T-helper 2 cell (primary cell): ENCODE results near the gene TNFRSF1B.

Experiments used
- DNase-seq, 5 experiments: peaks; one replicate each; pipeline versions ENCODE4 v3.0.0 to v3.0.0-alpha.2; 2012 to 2022

Gene TNFRSF1B

DNA sequence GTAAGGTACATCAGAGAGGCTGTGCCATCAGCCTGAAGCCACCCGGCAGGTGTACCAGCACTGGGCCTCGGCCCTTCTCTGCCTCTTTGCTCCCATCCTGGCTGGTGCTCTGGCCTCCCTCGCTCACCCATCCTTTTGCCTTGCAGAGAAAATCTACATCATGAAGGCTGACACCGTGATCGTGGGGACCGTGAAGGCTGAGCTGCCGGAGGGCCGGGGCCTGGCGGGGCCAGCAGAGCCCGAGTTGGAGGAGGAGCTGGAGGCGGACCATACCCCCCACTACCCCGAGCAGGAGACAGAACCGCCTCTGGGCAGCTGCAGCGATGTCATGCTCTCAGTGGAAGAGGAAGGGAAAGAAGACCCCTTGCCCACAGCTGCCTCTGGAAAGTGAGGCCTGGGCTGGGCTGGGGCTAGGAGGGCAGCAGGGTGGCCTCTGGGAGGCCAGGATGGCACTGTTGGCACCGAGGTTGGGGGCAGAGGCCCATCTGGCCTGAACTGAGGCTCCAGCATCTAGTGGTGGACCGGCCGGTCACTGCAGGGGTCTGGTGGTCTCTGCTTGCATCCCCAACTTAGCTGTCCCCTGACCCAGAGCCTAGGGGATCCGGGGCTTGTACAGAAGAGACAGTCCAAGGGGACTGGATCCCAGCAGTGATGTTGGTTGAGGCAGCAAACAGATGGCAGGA, 24.5 kb upstream of the TNFRSF1B start:
- no peak for DNase-seq

DNA sequence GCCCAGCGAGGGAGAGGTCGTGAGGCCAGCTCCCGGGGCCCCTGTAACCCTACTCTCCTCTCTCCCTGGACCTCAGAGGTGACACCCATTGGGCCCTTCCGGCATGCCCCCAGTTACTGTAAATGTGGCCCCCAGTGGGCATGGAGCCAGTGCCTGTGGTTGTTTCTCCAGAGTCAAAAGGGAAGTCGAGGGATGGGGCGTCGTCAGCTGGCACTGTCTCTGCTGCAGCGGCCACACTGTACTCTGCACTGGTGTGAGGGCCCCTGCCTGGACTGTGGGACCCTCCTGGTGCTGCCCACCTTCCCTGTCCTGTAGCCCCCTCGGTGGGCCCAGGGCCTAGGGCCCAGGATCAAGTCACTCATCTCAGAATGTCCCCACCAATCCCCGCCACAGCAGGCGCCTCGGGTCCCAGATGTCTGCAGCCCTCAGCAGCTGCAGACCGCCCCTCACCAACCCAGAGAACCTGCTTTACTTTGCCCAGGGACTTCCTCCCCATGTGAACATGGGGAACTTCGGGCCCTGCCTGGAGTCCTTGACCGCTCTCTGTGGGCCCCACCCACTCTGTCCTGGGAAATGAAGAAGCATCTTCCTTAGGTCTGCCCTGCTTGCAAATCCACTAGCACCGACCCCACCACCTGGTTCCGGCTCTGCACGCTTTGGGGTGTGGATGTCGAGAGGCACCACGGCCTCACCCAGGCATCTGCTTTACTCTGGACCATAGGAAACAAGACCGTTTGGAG, 23.7 kb upstream of the TNFRSF1B start:
- DNase-seq, result no peak

DNA sequence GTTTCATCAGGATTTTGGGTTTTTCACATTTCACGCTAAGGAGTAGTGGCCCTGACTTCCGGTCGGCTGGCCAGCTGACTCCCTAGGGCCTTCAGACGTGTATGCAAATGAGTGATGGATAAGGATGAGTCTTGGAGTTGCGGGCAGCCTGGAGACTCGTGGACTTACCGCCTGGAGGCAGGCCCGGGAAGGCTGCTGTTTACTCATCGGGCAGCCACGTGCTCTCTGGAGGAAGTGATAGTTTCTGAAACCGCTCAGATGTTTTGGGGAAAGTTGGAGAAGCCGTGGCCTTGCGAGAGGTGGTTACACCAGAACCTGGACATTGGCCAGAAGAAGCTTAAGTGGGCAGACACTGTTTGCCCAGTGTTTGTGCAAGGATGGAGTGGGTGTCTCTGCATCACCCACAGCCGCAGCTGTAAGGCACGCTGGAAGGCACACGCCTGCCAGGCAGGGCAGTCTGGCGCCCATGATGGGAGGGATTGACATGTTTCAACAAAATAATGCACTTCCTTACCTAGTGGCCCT, 23.1 kb upstream of the TNFRSF1B start:
- DNase-seq, result peak in 1 of 5 experiments; percentile 37

DNA sequence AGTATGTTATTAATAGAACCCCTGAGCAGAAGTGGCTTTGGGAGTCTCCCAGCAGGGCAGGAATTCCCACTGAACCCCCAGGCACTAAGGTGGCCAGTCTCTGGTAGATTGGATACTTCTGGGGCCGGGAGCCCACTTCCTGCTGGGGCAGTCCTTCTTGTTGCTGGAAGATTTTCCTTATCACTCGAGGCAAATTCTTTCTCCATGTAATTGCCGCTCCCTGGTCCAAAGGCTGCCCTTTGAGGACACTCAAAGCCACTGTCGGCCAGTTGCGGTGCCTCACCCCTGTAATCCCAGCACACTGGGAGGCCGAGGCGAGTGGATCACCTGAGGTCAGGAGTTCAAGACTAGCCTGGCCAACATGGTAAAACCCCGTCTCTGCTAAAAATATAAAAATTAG, 22.6 kb upstream of the TNFRSF1B start:
- DNase-seq, result no peak

DNA sequence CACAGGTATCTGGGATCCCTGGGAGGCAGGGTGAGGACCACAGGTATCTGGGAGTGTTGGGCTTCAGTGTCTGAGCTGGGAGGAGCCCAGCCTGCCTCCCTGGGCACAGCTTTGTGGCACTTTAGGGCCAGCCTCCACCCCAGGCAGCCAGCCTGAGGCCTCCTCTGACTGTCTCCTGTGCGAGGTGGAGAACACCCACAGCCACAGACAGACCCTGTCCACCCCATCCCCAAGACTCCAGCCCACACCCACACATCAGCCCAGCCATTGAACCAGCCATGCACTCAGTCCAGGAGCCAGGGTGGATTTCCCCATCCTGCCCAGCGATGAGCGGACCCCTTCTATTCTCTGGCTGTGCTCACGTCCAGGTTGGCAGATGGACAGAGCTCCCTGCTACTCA, 21.8 kb upstream of the TNFRSF1B start:
- no peak for DNase-seq

DNA sequence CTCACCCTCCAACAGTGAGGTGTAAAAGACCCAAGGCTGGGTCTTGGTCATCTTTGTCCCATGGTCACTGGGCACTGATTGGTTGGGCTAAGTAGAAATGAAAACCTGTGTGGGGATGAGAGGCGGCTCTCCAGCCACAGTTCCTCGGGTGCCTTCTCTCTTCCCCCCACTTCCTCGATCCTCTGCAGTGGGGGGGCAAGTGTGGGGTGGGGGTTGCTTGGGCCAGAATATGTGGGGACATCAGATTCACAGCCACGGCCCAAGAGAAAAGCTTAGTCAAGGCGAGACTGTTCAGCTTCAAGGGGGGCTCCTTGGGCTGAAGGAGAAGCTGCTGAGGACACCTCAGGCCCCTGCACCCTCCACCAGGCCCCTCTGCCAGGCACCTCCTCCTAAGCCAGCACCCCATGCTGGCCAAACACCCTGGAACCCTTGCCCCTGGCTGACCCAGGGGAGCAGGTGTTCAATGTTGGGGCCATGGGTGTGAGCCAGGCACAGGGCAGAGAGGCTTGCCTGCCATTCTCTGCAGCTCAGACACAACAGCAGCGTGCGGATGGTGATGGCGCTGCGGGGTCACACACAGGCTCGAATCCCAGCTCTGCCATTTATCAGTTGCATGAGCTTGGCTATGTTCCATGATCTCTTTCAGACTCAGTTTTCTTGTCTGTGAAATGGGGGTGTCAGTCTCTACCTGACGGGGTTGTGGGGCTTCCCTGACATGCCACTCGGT, 21.0 kb upstream of the TNFRSF1B start:
- no peak for DNase-seq

DNA sequence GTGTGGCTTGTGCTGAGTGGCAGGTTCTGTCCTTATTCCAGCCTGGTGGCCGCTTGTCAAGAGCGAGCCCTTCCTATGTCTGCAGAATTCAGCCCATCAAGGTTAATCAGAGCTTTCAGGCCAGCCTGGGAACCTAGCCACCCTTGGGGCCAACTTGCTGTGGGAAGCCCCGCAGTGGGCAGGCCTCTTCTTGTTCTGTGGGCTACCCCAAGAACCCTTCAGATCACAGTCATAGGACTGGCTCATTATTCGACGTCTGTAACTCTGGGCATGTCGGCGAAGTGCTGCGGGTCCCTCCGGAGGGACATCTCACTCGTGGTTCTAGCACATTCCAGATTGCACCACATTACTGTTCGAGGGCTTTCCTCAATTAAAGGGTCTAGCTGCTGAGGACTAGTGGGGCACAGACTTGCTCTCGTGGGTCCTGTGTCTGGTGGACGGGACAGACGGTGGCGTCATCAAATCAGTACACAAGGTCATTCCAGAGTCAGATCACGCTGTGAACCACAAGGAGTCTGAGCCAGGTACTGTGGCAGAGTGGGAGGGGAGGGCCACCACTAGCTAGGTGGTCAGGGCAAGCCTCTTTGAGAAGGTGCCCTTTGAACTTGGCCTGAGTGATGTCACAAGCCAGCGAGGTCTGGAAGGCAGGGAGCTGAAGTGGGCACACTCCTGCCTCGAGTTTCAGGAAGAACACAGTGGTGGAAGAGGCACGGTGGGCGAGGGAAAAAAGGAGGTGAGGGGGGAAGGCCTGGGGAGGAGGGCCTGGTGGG, 20.3 kb upstream of the TNFRSF1B start:
- no peak for DNase-seq

DNA sequence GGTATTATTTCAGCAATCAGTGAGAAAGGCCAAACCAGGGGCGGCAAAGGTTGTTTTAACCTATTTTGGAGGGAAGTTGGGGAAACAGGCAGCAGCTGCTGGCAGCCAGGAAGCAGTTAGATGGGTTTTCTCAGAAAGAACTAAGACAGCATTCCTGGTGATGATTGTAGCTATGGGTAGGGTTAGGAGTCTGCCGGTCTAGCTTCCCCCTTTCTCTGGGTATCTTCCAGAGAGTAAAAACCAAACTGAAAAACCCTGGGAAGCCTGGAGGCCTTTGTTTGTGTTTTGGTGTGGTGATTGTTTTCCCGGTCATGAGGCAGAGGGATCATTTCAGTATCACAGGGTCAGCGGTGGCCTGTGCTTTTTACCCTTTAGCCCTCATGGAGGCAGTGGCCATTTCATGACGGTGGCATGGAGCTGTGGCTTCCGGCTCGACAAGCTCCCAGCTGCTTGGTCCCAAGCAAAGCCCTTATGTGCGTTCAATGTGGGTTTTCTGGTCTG, 19.5 kb upstream of the TNFRSF1B start:
- no peak for DNase-seq

DNA sequence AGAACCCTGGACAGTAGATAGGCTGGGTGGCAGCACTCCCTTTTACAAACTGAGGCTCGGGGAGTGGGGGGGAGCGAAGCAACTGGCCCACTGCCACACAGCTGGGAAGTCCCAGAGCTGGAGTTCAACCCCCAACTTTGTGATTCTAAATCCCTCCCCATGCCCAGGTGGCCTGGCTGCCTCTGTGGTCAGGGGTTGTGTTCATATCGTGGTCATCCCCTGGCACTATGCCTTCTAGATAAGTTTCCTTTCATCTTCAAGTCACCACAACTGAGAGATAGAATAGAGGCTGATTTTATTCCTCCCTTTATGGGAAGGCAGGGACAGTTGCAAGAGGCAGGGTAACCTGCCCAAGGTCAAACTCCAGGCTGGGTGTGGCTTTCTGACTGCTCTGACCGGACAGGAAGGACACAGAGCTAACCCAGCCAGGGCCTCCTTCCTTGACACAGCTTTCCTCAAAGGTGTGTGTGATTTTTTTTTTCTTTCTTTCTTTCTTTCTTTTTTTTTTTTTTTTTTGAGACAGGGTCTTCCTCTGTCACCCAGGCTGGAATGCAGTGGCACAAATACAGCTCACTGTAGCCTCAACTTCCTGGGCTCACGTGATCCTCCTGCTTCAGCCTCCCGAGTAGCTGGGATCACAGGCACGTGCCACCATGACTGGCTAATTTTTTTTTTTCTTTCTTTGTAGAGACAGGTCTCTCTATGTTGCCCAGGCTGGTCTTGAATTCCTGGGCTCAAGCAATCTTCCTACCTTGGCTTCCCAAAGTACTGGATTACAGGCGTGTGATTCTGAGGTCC, 18.4 kb upstream of the TNFRSF1B start:
- peak in 1 of 5 experiments; percentile 54 for DNase-seq

DNA sequence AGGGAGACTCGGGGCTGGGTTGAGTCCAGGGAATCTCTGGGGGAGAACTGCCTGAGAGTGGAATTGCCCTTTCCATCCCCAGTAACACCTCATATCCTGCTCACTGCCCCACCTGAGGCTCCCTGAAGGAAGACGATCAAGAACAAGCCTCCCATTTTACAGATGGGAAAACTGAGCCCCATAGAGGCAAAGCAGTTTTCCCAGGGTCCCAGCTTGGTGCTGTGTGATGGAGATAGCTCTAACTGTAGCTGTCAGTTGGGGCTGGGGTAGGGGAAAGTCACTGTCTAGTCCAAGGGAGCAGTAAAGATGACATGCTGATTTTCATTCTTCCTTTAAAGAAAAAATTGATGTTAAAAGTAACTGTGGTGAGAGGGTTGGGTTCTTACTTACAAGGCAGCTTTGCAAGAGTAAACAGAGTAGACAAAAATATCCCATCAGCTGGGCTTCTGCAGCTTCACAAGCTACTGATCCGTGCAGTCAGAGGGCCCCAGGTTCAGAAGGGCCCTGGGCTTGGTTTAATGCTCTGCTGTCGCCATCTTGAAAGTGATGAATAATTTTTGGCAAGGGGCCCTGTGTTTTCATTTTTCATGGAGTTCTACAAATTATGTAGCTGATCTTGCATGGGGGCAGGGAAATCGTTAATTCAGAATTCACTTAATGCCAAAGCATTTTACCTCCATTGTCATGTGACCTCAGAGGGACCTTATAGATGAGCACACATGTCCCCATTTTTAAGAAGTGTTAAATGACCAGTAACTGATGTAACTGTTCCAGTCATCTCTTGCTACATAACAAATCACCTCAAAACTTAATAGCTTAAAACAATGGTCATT, 17.6 kb upstream of the TNFRSF1B start:
- DNase-seq, result peak in 1 of 5 experiments; percentile 72

DNA sequence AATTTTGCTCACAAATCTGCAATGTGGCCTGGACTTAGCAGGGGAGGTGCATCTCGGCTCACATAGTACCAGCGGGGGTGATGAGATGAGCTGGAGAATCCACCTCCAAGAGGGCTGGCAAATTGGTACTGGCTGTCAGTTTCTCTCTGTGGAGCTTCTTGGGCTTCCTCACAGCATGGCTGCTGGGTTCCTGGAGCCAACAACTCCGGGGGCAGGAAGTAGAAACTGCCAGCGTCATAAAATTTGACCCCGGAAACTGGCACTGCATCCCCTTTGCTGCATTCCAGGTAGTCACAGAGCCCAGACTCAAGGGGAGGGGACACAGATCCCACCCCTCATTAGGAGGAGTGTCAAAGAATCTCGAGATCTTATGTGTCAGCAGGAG, 17.0 kb upstream of the TNFRSF1B start:
- no peak for DNase-seq

DNA sequence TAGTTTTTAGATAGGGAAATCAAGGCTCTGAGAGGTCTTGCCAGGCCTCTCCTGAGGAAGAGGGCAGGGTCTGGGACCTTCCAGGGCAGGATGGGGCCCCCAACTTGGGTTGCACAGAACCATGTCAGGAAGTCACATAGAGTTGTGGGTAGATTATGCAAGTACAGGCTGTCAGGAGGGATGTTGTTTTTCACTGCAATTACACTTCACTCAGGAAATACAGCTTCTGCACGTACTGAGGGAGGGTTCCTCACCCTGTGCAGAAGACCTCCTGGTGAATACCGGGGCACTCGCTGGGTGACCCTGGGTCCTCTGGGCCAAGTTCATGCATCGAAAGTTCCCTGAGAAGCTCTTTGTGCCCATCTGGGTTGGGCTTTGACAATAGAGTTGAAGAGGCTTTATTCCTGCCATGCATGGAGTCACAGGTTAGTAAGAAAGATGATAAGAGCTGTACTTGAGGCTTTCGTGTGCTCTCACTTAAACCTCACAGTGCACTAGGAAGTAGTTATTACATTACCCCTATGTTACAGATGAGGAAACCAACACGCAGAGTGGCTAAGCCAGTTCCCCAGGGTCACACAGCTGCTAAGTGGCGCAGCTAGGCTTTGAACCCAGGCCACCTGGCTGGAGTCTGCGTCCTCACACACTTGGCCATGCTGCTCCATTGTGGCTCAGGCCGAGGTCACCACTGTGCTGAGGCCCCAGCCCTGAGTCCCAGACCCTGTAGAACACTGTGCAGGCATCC, 16.2 kb upstream of the TNFRSF1B start:
- peak in 2 of 5 experiments; percentile 59 to 90 for DNase-seq

DNA sequence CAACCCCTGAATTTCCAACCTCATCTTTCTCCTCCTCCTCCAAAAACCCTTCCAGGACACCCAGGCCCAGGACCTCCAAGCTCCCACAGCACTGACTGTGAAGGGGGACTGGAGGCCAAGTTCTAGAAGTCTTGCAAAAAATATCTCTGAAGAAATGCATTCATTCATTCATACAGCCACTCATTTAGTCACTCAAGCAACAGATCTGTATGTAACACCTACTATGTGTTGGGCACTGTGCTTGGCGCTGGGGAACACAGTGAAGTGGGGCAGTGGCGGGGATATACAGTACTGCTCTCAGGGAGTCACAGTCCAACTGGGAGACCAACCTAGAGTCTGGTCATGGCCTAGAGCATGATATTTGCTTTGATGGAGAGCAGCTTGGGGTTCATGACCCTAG, 15.3 kb upstream of the TNFRSF1B start:
- no peak for DNase-seq

DNA sequence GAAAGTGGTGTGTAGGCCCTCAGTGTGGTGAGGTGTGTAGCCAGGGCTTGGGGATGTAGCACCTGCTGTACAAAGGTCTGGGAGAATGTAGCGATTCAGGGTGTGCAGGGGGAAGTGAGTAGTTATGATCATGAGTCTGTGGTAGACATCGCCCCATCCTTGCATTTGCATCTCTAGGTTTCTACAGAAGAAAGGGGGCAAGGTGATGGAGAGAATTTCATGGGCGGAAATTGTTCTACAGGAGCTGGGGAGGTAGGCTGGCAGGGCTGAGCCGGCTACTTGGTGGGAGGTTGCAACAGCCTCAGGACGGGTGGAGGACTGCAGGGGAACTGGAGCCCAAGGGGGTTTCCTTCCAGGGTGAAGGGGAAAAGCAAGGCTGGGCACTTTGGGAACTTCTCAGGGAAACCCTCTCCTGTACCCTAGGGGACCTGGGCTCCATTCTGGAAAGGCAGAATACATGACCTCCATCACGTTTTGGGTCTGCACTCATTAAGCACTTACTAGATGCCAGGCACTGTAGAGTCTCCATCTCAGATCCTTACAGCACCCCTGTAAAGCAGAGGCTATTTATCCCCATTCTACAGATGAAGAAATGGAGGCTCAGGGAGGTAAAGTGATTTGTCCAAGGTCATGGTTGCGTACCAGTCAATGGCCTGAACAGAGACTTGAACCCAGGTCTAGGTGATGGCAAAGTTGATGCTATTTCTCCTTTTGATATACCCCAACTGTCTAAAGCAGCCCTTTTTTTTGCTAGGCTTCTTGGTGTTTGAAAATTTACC, 14.5 kb upstream of the TNFRSF1B start:
- DNase-seq, result no peak

DNA sequence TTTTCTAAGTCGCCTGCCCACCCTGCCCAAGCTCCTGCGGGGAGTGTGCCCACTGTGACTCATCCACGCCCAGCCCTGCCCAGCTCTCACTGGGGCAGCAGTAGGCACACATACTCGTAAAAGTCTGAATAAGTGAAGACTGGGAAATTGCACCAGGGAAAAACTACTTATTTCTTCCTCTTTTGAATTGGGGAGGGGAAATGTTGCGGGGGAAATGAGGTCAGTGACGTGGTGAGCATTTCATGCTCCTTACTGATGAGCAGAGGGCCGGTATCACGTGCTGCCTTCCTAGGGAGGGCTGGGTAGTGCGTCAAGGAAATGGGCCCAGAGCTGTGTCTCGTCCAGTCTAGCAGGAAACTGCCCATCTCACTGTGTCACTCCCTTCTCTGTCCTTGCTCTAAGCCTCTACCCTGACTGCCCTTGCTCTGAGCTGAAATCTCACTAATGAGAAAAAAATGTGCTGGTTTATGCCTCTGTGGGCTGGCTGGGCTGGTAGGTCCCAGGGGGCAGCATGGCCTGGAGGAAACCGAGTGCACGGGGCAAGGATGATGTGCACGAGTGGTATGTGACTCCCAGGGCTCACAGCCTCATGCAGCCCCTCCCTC, 13.5 kb upstream of the TNFRSF1B start:
- peak in 1 of 5 experiments; percentile 59 for DNase-seq

DNA sequence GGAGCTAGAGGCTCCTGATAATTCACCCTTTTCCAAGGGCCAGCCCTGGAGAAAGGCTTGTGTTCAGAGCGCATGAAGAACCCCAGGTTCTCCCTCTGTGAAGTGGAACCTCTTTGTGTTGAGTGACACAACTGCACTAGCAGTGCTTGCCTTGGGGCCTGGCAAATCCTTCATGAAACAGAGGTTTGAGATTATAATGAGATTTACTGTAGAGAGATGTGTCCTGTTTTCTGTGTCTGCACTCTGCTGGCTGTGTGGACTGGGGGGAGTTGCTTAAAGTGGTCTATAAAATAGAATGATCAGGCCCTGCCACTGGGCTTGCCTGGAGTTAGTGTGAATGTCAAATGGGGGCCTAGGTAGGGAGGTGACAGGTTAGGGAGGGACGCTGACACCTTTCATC, 11.5 kb upstream of the TNFRSF1B start:
- DNase-seq, result no peak

DNA sequence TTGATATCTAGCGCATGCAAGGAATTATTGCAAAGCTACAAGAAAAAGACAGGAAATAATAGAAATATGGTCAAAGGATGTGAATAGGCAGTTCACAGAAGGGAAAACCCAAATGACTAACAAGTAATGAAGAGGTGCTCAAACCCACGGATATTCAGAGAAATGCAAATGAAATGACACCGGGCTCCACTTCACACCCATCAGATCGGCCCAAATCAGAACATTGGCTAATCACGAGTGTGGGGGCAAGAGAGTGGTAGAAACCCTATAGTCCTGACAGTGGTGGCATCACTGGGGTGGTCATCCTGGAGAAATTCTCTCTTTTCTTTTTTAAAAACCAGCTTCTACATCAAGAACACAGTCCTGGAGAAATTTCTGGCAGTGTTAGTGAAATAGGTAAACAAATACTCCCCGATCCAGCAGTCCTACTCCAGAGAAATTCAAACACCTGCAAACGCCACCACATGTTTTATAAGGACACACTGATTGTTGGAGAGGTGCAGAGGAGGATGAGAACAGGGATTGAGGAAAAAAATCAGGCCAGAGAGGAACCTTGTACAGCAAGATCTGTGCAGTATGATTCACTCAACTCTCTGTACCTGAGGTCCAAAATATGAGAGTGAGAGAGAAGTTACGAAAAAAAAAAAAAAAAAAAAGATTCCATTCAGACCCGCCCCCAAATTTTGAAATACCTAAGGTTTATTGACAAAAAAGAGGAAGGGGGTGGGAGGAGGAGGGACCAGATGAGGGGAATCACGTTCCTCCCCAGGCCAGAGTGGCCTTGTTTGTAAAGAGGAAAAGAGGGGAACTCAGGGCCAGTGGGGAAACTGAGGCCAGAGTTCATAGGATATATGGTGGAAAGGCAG, 9.2 kb upstream of the TNFRSF1B start:
- peak in 1 of 5 experiments; percentile 64 for DNase-seq
